Parathyroid adenoma (tissue), 2 donors: ENCODE results near the gene SUMF1.

Experiments used
- H2AFZ ChIP-seq: fragments of 300-600 bp; sonication (generic); one replicate; pipeline ENCODE4 v1.7.0; 2017; ENCODE audit warnings: antibody characterized with exemption, mild to moderate bottlenecking
- H3K27ac ChIP-seq: fragments of 300-600 bp; sonication (generic); one replicate; pipeline ENCODE4 v1.7.0; 2017
- H3K27me3 ChIP-seq: fragments of 300-600 bp; sonication (generic); one replicate; pipeline ENCODE4 v1.7.0; 2017; ENCODE audit warnings: low read length; ENCODE audit not compliant: control insufficient read depth, insufficient read depth
- H3K36me3 ChIP-seq: fragments of 300-600 bp; sonication (generic); one replicate; pipeline ENCODE4 v1.7.0; 2017; ENCODE audit warnings: low read length; ENCODE audit not compliant: control insufficient read depth, insufficient read depth
- H3K4me1 ChIP-seq: fragments of 300-600 bp; sonication (generic); one replicate; pipeline ENCODE4 v1.7.0; 2017; ENCODE audit warnings: control low read depth
- H3K4me2 ChIP-seq: fragments of 300-600 bp; sonication (generic); one replicate; pipeline ENCODE4 v1.7.0; 2017; ENCODE audit warnings: low read length
- H3K4me3 ChIP-seq: fragments of 300-600 bp; sonication (generic); one replicate; pipeline ENCODE4 v1.7.0; 2017; ENCODE audit warnings: low read depth, low read length
- H3K79me2 ChIP-seq: fragments of 300-600 bp; sonication (generic); one replicate; pipeline ENCODE4 v1.7.0; 2017; ENCODE audit warnings: control low read depth
- H3K9ac ChIP-seq: fragments of 300-600 bp; sonication (generic); one replicate; pipeline ENCODE4 v1.7.0; 2017; ENCODE audit warnings: mild to moderate bottlenecking
- H3K9me3 ChIP-seq: fragments of 300-600 bp; sonication (generic); one replicate; pipeline ENCODE4 v1.7.0; 2017; ENCODE audit warnings: low read length; ENCODE audit not compliant: control insufficient read depth
- CTCF ChIP-seq: fragments of 300-600 bp; sonication (generic); IDR thresholded peaks from one replicate; pipeline ENCODE4 v1.7.0; 2017; ENCODE audit warnings: antibody characterized with exemption, mild to moderate bottlenecking
- donor health status: primary hyperparathyroidism.

Gene SUMF1

DNA sequence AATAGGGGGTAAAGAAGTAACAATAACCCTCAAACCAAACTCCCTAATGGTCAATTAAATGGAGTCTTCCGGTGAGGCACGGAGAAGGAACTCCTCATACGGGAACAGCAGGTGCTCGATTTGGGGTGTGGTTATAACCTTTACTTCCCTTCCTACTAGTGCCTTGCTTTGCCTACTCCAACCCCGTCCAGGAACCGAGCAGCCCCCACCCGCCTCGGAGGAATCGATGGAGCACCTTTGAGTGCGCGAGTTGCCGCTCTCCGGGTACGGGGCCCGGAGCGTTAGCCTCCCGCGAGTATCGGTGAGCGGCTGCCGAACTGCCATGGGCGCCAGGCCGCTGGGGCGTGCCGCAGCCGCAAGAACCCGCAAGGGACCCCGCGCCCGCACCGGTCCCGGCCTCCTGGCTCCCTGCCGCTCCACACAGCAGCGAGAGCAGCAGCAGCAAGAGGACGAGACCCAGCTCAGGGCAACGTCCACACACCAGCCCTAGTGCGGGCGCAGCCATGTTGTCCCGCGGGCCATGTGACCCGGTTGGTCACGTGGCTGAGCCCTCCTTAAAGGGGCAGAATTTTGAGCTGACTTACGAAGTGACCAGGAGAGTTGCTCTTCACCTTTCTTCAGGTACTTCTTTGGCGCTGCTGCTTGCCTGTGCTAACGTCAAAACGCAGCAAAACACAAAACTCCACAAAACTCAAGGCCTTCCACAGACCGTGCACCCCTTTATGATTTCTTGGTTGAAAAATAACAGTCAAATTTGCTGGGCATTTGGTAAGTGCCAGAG is at the start of gene SUMF1:
TSS of gene SUMF1 (minus strand) at position 529 of the 781 bp plus-strand sequence. CDS start at position 505, 24 bp downstream.
- Histone ChIP-seq H3K9me3 (no peaks in the 10 kb centered on the region), H3K27ac (peak within 1 kb of the TSS; percentile 80), H3K4me2 (peak within 1 kb of the TSS; percentile 94), H3K79me2 (peaks cover 8% of the 10 kb centered on the region), H3K4me1 (peaks cover 13% of the 10 kb centered on the region), H3K36me3 (no peaks in the 10 kb centered on the region), H3K27me3 (no peaks in the 10 kb centered on the region), H3K9ac (peak within 1 kb of the TSS; percentile 92), H2AFZ (peak within 1 kb of the TSS; percentile 98), H3K4me3 (peak within 1 kb of the TSS; percentile 93)
- TF ChIP-seq CTCF = no peak

- peaks cover 21% of the 10 kb centered on the region for H3K79me2 ChIP-seq
- no peak for TF ChIP-seq CTCF
- H3K4me3 ChIP-seq = no peak overlapping the region
- no peaks in the 10 kb centered on the region for H3K27me3 ChIP-seq
- H3K9ac ChIP-seq = no peak overlapping the region
- H3K36me3 ChIP-seq = no peaks in the 10 kb centered on the region
- peaks cover 20% of the 10 kb centered on the region for H3K4me1 ChIP-seq
- H3K27ac ChIP-seq = no peak overlapping the region
- H2AFZ ChIP-seq = no peak overlapping the region
- no peak overlapping the region for H3K4me2 ChIP-seq
- H3K9me3 ChIP-seq = no peaks in the 10 kb centered on the region
Observed at GRCh38 chr3:4515916-4516579, 49.0 kb upstream of the SUMF1 start.

GRCh38 chr3:4514916-4515315 is 47.8 kb upstream of the SUMF1 start:
- Histone ChIP-seq H3K4me2 (no peak overlapping the region), H3K36me3 (no peaks in the 10 kb centered on the region), H3K79me2 (peaks cover 31% of the 10 kb centered on the region), H2AFZ (no peak overlapping the region), H3K4me3 (no peak overlapping the region), H3K4me1 (peaks cover 20% of the 10 kb centered on the region), H3K27me3 (no peaks in the 10 kb centered on the region), H3K9ac (no peak overlapping the region), H3K27ac (no peak overlapping the region), H3K9me3 (no peaks in the 10 kb centered on the region)
- TF ChIP-seq CTCF = no peak

GRCh38 chr3:4514321-4514720 is 47.3 kb upstream of the SUMF1 start:
- no peak overlapping the region for H2AFZ ChIP-seq
- peaks cover 20% of the 10 kb centered on the region for H3K4me1 ChIP-seq
- no peak for TF ChIP-seq CTCF
- no peaks in the 10 kb centered on the region for H3K9me3 ChIP-seq
- no peak overlapping the region for H3K4me2 ChIP-seq
- H3K27me3 ChIP-seq = no peaks in the 10 kb centered on the region
- H3K36me3 ChIP-seq = no peaks in the 10 kb centered on the region
- peaks cover 32% of the 10 kb centered on the region for H3K79me2 ChIP-seq
- H3K4me3 ChIP-seq = no peak overlapping the region
- no peak overlapping the region for H3K27ac ChIP-seq
- no peak overlapping the region for H3K9ac ChIP-seq
